Measurements from ENCODE around the gene CCNB1IP1. TPM values are rescaled to one million over a fixed set of nuclear protein-coding genes. Genes with fewer than 3 reads are reported as not detected.
"Not testable (repeated sequence)": the region's sequence is repeated elsewhere in the genome, so short reads cannot be mapped to it uniquely, and the experiment has no call there.

The CCNB1IP1 gene, protein sequence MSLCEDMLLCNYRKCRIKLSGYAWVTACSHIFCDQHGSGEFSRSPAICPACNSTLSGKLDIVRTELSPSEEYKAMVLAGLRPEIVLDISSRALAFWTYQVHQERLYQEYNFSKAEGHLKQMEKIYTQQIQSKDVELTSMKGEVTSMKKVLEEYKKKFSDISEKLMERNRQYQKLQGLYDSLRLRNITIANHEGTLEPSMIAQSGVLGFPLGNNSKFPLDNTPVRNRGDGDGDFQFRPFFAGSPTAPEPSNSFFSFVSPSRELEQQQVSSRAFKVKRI
- total RNA-seq, result 24.0 and 24.5 TPM in 2 replicates

DNA sequence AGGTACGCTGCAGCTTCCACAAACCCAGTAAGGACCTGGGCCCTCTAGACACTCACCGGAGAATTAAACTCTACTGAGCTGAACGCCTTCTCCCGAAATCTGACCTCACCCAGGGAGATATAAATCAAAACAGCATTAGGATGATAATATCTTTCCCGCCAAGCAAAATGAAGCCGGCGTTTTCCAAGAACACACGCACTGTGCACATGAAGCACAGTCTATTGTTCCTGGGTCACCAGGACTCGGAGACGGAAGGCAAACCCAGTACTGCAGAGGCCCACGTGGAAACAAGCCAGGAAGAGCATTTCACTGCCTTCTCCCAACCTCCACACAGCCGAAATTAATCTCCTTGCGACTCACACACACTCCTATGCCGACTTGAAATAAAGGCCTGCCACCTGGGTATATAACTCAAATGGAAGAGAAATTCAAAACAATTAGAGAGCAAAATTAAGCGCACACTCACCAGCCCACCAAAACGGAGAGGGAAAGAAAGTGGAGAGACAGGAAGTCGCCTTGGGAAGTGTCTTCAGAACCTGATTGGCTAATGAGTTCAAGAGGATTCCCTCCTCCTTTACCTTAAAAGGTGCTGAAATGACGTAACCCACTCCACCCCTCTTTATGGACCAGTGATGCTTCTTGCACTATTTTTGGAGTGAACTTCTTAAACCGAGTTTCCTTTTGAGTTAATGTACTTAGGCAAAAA lies at the start of gene CCNB1IP1:
Gene CCNB1IP1, minus strand, starts transcription at position 492 of the 706 bp plus-strand sequence. CDS start 16,756 bp downstream, outside the sequence.
- intact Hi-C loops (cut with micrococcal nuclease), result loop anchor here (1.0 to 2.0 kb wide), 5 partner anchors 10 to 350 kb away; partner anchors contain the start of genes APEX1, PARP2, TEP1 and TTC5

DNA sequence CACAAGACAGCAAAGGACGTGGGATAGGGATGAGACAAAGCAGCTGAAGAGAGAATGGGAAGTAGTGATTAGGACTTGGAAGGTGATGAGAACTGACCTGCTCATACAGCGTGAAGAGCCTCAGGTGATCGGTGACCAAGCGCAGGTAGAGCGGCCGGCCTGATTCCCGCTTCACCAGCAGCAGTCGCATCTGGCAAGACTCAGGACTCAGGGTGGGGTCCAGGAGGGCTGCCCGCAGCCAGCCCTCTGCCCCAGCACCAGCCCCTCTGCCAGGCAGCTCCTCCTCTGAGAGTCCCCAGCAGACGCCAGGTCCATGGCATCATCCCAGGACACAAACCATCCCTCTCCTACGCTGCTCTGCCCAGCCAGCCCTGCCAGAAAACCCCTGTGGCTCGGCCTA lies 49.4 kb upstream of the CCNB1IP1 start:
- intact Hi-C loops (cut with micrococcal nuclease), result no loop called here

DNA sequence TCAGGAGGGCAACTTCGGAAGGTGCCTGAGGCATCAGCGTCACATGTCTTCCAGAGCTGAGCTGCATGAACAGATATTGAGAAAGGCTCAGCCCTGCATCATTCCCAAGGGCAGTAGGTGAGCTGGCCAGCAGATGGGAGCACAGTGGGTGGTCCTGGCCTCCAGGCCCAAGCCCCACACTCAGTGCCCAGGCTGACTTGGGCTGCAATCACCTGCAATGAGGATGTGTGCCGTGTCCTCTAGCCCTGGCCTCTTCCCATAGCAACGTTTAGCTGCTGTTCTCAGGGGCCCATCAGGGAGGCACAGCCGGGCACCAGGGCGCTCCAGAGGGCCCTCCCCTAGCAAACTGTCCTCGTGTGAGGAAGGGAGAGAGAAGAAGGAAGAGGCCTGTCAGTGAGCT lies 48.3 kb upstream of the CCNB1IP1 start:
- intact Hi-C loops (cut with micrococcal nuclease), result no loop called here

DNA sequence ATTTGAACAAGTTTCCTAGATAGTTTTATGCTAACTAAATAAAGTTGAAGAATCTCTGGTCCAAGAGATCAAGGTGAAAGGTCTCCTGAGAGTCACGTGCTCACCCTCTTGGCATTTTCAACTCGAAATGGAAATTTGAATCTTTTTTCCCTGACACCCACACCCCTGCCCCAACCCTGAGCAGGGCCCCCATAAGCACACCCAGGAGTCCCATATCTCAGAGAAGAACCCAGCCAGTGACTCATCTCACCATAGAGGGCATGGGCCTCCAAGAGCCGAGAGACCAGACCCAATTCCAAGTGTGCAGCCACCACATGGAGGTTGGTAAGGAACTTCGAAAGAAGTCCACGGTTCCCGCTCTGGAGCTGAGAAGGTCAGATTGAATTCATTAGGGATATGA lies 47.6 kb upstream of the CCNB1IP1 start:
- intact Hi-C loops (cut with micrococcal nuclease), result no loop called here

DNA sequence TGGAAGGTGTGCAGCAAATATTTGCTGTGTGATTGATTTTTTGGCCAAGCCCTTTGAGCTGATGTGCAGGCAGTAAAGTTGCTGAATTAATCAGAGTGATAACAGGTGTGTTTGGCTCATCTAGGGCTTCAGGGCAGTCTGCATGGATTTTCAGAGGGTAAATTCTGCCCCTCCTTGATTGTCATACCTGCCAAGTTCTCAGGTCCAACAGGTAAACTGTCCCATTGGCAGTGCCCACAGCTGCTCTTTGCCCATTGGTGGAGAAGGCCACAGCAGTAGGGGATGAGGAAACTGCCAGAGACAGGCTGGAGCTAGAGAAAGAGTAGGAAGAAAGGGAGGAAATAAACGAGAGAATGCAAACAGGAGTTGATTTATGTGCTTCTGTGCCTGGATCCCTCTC lies 46.7 kb upstream of the CCNB1IP1 start:
- intact Hi-C loops (cut with micrococcal nuclease), result no loop called here

DNA sequence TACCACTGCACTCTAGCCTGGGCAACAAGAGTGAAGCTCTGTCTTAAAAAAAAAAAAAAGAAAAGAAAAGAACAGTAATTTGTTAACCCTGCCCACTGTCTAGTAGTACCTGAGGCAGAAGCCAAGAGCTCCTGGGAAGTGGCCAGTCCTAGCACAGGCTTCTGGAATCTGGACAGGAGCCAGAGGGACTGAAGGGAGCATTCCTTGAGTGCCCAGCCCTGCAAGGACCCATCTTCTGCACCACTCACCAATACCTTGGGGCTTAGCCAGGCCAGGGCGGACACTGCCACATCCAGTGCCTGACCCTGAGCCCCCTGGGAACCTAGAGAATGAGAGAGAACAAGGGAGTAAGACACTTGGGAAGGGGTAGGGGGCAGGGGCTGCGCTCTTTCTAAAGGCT lies 44.1 kb upstream of the CCNB1IP1 start:
- intact Hi-C loops (cut with micrococcal nuclease), result no loop called here

DNA sequence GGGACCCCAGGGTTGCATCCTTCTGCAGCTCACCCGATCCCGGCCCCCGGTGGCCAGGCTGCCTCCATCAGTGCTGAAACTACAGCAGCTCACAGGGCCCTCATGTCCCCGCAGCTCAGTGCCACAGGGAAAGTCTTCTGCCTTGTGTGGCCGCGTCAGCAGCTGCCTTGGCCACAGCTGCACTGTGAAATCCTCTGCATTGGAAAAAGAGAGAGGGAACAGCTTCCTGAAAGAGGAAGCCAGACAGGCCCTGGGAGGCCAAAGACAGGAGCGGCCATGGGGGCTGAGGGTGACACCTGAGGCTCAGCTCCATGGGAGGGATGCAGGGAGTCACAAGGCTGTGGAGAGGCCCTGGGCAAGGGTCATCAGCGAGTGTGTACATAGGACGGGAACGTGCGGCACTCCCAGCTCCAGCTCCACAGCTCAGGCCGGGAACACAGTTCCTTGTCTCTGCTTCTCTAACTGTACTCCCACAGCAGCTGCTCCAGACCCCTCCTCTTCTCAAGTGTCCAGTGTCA lies 43.1 kb upstream of the CCNB1IP1 start:
- intact Hi-C loops (cut with micrococcal nuclease), result no loop called here

DNA sequence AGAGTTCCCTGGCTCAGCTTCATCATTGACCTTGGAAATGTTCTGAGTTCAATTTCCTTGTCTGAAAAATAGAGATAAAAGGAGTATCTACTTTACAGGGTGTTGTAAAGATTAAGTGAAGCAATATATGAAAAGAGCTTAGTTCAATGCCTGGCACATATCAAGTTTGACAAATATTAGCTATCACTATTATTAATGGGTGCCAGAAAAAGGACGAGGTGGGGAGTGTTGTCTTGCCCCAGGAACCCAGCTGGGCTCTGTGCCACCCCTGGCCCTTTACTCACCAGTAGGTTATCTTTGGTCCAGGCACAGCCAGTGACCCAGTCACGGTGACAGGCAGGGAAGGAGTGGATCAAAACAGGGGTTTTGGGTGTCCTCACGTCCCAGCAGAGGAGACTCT lies 42.4 kb upstream of the CCNB1IP1 start:
- intact Hi-C loops (cut with micrococcal nuclease), result no loop called here

DNA sequence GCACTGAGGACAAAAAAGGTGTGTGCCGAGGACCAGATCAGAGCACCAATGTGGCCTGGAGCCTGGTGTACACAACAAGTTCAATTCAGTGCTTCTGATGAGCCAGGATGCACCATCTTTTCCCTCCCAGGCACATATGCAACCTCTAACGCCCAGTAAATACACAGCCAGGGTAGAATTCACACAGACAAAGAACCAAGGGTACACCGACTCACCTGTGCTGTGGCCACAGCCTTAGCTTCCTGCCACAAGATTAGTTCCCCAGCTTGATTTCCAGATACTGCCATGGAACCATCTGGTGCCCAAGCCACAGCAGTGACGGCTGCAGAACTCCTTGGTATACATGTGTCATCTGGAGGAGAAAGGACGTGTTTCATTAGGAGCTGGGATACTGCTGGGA lies 39.7 kb upstream of the CCNB1IP1 start:
- intact Hi-C loops (cut with micrococcal nuclease), result no loop called here

DNA sequence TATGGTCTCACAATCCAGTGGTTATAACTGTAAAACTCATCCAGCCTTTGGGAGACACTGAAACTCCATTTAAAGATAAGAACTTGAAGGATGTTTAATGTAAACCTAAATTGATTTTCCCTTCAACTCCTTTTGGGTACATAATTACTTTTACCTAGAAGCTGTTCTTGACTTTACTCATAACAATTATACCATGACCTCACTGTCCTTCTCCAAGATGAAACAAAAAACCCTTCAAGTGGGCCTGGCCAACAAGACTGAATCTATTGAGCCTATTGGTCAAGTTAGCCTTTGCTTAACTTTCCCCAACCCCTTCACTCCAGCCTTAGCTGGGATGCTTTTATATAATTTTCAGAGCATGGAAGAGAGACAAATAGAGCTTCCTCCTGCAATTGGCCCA lies 32.8 kb upstream of the CCNB1IP1 start:
- intact Hi-C loops (cut with micrococcal nuclease), result no loop called here

DNA sequence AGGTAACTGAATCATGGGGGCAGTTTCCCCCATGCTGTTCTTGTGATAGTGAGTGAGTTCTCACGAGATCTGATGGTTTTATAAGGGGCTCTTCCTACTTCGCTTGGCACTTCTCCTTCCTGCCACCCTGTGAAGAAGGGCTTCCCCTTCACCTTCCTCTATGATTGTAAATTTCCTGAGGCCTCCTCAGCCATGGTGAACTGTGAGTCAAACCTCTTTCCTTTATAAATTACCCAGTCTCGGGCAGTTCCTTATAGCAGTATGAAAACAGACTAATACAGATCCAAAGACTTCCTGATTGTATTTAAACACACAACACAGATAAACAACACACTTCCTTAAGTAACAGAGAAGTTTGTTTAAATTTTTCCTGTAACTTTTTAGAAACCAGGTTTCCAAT lies 25.4 kb upstream of the CCNB1IP1 start:
- intact Hi-C loops (cut with micrococcal nuclease), result not testable (repeated sequence)

DNA sequence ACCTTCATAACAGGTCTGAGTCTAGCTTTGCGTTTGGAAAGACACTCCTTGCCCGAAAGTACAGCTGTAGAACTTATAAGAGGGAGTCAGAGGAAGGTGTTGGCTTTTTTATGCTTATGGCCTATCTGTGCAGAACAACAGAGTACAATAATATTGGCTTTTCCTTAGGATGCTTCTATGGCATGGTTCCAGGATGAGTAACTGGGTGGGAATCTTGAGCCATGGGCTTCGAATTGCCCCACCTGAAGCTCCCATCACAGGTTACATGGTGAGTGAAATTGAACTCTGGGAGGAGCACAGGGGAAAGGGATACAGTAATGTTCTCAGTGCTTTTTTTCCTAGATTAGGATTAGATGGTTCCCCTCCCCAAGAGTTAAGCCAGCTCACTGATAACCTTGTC lies 23.3 kb upstream of the CCNB1IP1 start:
- intact Hi-C loops (cut with micrococcal nuclease), result no loop called here

DNA sequence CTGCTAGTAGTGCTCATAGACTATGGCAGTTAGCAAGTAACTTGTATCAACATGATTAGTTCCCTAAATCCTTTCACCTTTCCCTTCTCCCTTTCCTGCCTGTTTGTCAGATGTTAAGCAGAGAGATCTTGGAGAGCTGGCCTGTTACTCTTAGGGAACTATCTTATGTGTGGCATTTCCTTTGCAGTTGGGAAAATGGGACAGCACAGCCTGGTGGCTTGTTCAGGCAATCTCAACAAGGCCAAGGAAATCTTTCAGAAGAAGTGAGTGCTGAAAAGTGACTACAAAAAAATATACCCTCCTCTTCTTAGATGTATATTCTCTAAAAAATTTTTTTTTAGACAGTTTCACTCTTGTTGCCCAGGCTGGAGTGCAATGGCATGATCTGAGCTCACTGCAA lies 17.8 kb upstream of the CCNB1IP1 start:
- intact Hi-C loops (cut with micrococcal nuclease), result loop anchor here (1.0 kb wide), 1 partner anchor 24 kb away; no protein-coding TSS in a partner anchor

DNA sequence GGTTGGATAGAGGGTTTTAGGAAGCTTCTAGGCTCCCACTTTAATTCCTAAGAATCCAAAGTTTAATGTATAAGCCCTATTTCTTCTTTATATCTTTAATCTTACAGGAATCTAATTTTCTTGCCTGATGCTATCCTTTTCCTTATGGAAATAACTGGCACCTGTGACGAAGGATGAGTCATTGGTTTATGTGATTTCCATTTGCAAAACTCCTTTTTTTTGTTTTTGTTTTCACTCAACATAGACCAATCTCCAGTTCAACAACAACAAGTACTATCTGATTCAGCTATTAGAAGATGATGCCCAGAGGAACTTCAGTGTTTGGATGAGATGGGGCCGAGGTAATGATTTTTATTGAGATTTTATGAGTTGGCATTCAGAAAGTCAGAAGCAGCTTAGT lies 17.2 kb upstream of the CCNB1IP1 start:
- intact Hi-C loops (cut with micrococcal nuclease), result no loop called here

DNA sequence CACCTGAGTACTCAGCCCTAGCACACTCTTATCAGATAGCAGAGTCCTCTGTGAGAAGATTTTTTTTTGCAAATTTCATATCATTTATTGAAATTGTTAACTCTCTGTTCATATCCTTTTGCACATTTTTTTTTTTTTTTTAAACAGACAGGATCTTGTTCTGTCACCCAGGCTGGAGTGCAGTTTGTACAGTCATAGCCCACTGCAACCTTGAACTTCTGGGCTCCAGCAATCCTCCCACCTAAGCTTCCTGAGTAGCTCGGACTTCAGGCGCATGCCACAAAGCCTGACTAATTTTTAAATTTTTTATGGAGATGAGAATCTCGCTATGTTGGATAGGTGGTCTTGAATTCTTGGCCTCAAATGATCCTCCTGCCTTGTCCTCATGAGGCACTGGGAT lies 14.7 kb upstream of the CCNB1IP1 start:
- intact Hi-C loops (cut with micrococcal nuclease), result loop anchor here (10.0 kb wide), 1 partner anchor 637 kb away; the partner anchor contains the start of gene METTL17

DNA sequence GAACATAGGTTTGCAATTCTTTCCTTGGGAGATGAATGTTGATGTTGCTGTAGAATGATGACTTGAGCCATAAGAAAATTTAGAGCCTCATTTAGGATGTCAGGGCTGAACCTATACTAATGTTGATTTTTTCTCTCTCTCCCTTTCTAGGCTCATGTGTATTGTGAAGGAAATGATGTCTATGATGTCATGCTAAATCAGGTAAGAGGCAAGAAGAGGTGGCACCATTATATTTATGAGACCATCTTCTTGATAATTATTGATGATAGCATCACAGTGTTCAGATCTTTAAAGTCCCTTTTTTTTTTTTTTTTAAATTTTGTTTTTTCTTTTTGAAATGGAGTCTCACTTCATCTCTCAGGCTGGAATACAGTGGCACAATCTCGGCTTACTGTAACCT lies 13.6 kb upstream of the CCNB1IP1 start:
- intact Hi-C loops (cut with micrococcal nuclease), result loop anchor here (10.0 kb wide), 1 partner anchor 638 kb away; the partner anchor contains the start of gene METTL17

DNA sequence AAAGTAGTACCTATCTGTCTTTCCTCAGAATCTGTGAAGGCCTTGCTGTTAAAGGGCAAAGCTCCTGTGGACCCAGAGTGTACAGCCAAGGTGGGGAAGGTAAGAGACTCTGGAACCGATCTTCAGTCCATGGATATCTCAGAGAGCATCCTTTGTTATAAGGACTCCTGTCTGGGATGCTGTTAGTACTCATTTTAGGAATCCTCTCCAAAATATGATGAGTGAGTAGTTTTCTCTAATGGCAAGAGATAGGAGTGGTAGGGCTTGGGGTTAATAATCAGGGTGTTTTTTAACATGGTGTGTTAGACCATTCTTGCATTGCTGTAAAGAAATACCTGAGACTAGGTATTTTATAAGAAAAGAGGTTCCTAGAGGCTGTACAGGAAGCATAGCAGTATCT lies 12.3 kb upstream of the CCNB1IP1 start:
- intact Hi-C loops (cut with micrococcal nuclease), result loop anchor here (10.0 kb wide), 1 partner anchor 639 kb away; the partner anchor contains the start of gene METTL17

DNA sequence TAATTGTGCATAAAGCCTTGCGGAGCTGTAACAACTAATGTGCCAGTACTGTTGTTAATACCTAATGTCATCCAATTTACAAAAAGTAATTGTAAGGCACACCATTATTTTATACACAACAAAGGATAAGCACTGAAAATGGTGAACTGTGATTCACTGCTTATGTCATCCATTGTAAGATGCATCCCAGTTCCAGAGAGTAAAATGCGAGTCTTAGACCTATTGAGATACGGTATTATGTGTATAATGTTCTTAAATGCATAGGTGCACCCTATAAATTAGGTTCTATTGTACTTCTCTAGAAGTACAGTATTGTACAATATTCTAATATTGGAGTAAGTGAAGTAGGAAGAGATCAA lies 10.8 kb upstream of the CCNB1IP1 start:
- intact Hi-C loops (cut with micrococcal nuclease), result loop anchor here (1.0 to 10.0 kb wide), 14 partner anchors 11 to 1112 kb away; partner anchors contain the start of genes APEX1, CCNB1IP1, CHD8 and HNRNPC

DNA sequence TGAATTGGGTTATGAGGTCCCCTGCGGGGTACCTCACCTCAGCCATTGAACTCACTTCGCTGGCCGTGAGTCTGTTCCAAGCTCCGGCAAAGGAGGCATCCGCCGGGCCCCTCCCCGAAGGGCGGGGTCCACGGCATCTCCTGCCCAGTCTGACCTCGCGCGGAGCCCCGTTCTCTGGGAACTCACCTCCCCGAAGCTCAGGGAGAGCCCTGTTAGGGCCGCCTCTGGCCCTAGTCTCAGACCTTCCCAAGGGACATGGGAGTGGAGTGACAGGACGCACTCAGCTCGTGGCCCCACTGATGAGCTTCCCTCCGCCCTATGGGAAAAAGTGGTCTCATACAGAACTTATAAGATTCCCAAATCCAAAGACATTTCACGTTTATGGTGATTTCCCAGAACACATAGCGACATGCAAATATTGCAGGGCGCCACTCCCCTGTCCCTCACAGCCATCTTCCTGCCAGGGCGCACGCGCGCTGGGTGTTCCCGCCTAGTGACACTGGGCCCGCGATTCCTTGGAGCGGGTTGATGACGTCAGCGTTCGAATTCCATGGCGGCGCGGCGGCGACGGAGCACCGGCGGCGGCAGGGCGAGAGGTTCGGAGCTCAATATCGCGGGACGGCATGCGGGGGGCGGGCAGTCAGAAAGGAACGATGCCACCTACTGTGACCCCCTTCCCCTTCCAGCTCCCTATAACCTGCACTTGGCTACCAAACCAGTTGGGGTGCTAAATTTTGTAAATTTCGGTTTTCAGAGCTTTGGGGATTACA lies 10.2 kb upstream of the CCNB1IP1 start, which contains the start of gene PARP2:
Gene PARP2, plus strand, starts transcription at position 544 of the 770 bp plus-strand sequence. Its CDS starts 7 bp downstream, at position 551.
- intact Hi-C loops (cut with micrococcal nuclease), result loop anchor here (1.0 to 10.0 kb wide), 13 partner anchors 10 to 1113 kb away; partner anchors contain the start of genes APEX1, CCNB1IP1, CHD8 and HNRNPC

DNA sequence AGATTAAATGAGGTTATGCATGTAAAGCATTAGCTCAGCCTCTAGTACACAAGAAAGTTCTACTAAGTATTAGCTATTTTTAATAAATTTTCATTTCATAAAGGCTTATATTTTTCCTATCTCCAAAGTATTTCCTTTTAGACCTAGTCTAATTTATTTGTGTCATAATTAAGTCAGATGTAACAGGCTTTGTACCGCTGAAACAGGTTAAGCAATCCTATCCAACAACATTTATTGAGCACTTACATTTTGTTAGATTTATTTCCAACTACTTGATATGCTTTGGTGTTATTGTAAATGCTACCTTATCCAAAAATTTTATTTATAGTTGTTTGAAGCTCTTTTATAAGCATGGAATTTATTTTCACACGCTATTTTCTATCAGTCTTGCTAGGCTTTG lies 8.6 kb upstream of the CCNB1IP1 start:
- intact Hi-C loops (cut with micrococcal nuclease), result loop anchor here (2.0 to 10.0 kb wide), 2 partner anchors 643 to 763 kb away; partner anchors contain the start of gene METTL17

DNA sequence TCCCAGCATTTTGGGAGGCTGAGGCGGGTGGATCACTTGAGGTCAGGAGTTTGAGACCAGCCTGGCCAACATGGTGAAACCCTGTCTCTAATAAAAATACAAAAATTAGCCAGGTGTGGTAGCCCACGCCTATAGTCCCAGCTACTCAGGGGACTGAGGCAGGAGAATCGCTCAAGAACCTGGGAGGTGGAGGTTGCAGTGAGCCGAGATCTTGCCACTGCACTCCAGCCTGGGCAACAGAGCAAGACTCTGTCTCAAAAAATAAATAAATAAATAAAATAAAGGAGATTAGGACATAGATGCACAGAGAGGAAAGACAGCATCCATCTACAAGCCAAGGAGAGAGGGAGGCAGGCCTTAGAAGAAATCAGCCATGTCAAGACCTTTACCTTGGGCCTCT lies 8.0 kb upstream of the CCNB1IP1 start:
- intact Hi-C loops (cut with micrococcal nuclease), result loop anchor here (10.0 kb wide), 1 partner anchor 644 kb away; the partner anchor contains the start of gene METTL17

Data from T-helper 1 cell treated with Interleukin-12 subunit alpha and Interleukin-12 subunit beta and Interleukin-4 antibody, amounts not matched to agents 30 ng/mL and 1 ng/mL, for 36 hours (primary cell).